ENCODE results near the gene LGALS4.
"Not testable (repeated sequence)": the region's sequence is repeated elsewhere in the genome, so short reads cannot be mapped to it uniquely, and the experiment has no call there.

Gene LGALS4

DNA sequence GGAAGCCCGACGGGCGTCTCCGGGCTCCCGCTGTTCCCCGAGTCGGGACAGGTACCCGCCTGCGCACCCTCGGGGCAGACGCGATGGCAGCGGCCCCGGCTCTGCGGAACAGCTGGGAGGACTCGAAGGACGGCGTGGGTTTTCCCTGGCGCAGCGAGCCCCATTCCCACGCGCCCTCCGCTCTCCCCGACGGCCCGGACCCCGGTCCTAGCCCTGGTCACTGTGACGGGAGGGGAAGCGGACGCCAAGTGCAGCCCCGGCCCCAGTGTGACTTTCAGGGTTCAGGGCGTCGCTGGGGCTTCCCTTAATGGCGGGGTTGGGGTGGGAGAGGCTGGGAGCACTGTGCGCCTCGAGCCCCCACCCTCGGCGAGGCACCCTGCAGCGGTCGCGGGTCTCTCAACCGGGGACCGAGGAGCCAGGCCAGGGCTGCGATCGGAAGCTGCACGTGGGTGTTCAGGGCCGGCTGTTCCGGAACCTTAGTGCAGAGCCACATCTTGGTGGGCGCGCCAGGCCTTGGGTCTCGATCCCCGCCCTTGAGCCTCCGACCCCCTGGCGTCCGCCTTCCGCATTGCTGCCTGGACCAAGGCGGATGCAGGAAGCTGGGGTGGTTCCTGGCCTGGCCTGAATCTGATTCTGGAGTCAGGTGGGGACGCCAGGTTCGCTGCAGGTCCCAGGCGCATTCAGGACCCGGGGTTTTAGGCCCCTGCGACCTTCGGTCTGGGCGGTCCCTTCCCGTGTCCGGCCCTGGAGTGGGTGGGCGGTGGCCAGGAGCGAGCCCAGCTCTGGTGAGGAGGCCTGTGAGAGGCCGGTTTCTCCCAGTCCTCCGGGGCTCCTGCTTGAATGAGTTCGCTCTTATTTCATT lies 20.3 kb downstream of the LGALS4 start:
- DNase-seq (no peak), ATAC-seq (ENCODE audit: insufficient read depth, low read depth) (no peak)
- Histone ChIP-seq H3K4me1 (ENCODE audit: insufficient read depth, low read length) (no peaks in the 10 kb centered on the region), H3K9ac (ENCODE audit: low read depth, low read length) (no peak overlapping the region), H3K4me3 (ENCODE audit: low read depth in 1 of 2, low read length in 2 of 2) (no peak overlapping the region), H3K79me2 (ENCODE audit: insufficient read depth, low read length) (no peaks in the 10 kb centered on the region), H4K20me1 (ENCODE audit: insufficient read depth, low read length) (no peaks in the 10 kb centered on the region), H3K27ac (ENCODE audit: low read length) (no peak overlapping the region), H3K9me3 (ENCODE audit: insufficient read depth, low read length, severe bottlenecking) (no peaks in the 10 kb centered on the region), H3K36me3 (ENCODE audit: insufficient read depth, low read length) (no peaks in the 10 kb centered on the region), H3K27me3 (ENCODE audit: insufficient read depth, low read length, poor library complexity) (no peaks in the 10 kb centered on the region), H3K4me2 (ENCODE audit: insufficient read depth, low read length) (no peak overlapping the region), H2AFZ (ENCODE audit: low read depth, low read length) (no peak overlapping the region)
- TF ChIP-seq EZH2 (IDR thresholded peaks at IDR 0.05; ENCODE audit: borderline replicate concordance, low read depth, low read length, severe bottlenecking) = no peak
- TF ChIP-seq, protein P1, sequence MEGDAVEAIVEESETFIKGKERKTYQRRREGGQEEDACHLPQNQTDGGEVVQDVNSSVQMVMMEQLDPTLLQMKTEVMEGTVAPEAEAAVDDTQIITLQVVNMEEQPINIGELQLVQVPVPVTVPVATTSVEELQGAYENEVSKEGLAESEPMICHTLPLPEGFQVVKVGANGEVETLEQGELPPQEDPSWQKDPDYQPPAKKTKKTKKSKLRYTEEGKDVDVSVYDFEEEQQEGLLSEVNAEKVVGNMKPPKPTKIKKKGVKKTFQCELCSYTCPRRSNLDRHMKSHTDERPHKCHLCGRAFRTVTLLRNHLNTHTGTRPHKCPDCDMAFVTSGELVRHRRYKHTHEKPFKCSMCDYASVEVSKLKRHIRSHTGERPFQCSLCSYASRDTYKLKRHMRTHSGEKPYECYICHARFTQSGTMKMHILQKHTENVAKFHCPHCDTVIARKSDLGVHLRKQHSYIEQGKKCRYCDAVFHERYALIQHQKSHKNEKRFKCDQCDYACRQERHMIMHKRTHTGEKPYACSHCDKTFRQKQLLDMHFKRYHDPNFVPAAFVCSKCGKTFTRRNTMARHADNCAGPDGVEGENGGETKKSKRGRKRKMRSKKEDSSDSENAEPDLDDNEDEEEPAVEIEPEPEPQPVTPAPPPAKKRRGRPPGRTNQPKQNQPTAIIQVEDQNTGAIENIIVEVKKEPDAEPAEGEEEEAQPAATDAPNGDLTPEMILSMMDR (IDR thresholded peaks at IDR 0.05; ENCODE audit: borderline replicate concordance, extremely low read depth, low read length, poor library complexity, severe bottlenecking) = no peak

DNA sequence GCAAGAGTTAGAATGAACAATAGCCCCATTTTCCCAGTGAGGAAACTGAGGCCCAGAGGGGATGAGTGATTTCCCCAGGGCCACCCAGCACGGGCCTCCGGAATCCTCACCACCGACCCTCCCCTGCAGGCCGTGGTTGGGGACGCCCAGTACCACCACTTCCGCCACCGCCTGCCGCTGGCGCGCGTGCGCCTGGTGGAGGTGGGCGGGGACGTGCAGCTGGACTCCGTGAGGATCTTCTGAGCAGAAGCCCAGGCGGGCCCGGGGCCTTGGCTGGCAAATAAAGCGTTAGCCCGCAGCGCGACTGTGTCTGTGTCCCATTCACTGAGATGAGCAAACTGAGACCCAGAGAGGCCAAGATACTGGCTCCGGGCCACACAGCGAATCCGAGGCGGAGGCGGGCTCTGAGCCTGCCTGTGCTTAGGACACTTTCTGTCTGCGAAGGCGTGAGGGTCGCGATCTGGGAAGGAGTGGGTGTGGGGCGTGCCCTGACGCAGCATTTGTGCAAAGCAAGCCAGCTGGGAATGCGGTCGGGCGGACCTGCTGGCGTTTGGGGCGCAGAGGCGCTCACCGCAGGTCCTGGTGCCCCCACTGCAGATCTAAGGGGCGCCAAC lies 21.2 kb downstream of the LGALS4 start:
- ATAC-seq (ENCODE audit: insufficient read depth, low read depth) = peak; percentile 82
- H2AFZ ChIP-seq (ENCODE audit: low read depth, low read length); H3K36me3 ChIP-seq (ENCODE audit: insufficient read depth, low read length): not testable (repeated sequence)

DNA sequence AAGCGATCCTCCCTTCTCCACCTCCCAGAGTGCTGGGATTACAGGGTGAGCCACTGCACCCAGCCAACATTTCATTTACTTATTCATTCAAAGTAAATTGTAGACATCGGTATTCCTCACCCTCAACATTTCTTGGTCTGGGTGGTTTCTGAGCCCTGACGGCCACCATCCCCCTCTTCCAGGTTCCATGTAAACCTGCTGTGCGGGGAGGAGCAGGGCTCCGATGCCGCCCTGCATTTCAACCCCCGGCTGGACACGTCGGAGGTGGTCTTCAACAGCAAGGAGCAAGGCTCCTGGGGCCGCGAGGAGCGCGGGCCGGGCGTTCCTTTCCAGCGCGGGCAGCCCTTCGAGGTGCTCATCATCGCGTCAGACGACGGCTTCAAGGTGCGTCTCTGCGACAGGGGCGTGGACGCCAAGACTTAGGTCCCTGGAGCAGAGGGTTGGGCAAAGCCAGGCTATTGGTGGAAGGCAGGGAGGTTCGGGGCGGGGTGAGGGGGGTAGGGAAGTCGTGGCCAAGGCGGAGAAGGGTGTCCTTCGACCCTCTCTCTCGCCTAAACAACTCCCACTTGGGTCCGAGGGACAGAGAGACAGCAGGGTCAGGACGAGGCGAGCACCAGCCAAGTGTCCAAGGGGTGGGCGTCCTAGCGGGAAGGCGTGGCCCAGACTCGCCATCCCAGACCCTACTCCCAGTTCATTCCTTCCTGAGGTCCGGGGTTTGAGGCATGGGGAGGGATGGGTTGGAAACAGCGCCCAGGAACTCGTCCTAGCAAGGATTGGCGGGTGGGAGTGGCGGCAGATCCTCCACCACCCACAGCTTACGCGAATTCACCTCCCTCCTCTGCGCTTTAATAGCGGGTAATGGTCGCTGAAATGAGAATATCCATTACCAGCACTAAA lies 22.0 kb downstream of the LGALS4 start:
- H3K4me1 ChIP-seq (ENCODE audit: insufficient read depth, low read length); H3K4me2 ChIP-seq (ENCODE audit: insufficient read depth, low read length); H3K4me3 ChIP-seq (ENCODE audit: low read depth in 1 of 2, low read length in 2 of 2); H3K9me3 ChIP-seq (ENCODE audit: insufficient read depth, low read length, severe bottlenecking); H3K9ac ChIP-seq (ENCODE audit: low read depth, low read length); ATAC-seq (ENCODE audit: insufficient read depth, low read depth); H4K20me1 ChIP-seq (ENCODE audit: insufficient read depth, low read length); H2AFZ ChIP-seq (ENCODE audit: low read depth, low read length); H3K27me3 ChIP-seq (ENCODE audit: insufficient read depth, low read length, poor library complexity); H3K79me2 ChIP-seq (ENCODE audit: insufficient read depth, low read length); H3K36me3 ChIP-seq (ENCODE audit: insufficient read depth, low read length); H3K27ac ChIP-seq (ENCODE audit: low read length); DNase-seq: not testable (repeated sequence)

More for the DNA sequence above, 21.2 kb downstream of the LGALS4 start:
- not testable (repeated sequence) for H3K27ac ChIP-seq (ENCODE audit: low read length); H3K4me3 ChIP-seq (ENCODE audit: low read depth in 1 of 2, low read length in 2 of 2); H3K4me2 ChIP-seq (ENCODE audit: insufficient read depth, low read length); H3K9ac ChIP-seq (ENCODE audit: low read depth, low read length); H4K20me1 ChIP-seq (ENCODE audit: insufficient read depth, low read length); H3K27me3 ChIP-seq (ENCODE audit: insufficient read depth, low read length, poor library complexity); H3K9me3 ChIP-seq (ENCODE audit: insufficient read depth, low read length, severe bottlenecking); H3K4me1 ChIP-seq (ENCODE audit: insufficient read depth, low read length); H3K79me2 ChIP-seq (ENCODE audit: insufficient read depth, low read length); DNase-seq

DNA sequence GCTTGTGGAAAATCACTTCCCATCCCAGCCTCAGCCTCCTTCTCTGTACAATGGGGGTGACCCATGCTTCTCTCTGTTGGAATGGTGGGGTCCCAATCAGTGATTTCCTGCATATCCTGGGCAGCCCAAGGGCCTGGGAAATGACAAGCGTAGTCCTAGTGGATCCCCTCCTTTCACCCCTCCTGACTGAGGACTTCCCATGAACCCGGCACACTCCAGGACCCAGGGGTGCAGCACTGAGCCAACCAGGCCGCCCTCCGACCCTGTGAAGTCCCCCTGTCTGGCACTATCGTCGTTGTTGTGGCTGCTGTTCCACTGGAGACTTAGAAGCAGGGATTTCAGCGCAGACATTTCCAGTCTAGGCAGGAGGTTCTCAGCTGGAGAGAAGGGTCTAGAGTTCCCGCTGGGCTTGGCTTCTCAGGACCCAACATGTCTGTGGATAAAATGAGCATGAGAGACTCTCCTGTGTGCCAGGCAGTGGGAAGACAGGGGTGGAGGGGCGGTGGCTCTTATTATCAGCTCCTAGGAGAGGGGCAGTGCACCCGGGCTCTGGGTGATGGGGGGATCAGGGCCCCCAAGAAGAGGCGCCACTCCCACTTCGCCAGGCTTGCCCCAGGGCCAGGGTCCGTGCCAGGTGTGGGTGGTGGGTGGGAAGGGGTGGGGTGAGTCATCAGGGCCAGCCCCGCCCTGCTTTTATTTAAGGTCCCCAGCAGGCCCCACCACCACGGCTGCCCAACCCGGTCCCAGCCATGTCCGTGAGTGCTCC lies 24.1 kb downstream of the LGALS4 start, which contains the start of gene LGALS7B:
Gene LGALS7B (plus strand): TSS at position 723 of the 766 bp plus-strand sequence. CDS start 27 bp downstream, at position 750.
- H3K9ac ChIP-seq (ENCODE audit: low read depth, low read length) = no peak within 1 kb of the TSS
- no peak within 1 kb of the TSS for H3K4me2 ChIP-seq (ENCODE audit: insufficient read depth, low read length)
- no peaks in the 10 kb centered on the region for H3K4me1 ChIP-seq (ENCODE audit: insufficient read depth, low read length)
- no peaks in the 10 kb centered on the region for H3K9me3 ChIP-seq (ENCODE audit: insufficient read depth, low read length, severe bottlenecking)
- TF ChIP-seq EZH2 (IDR thresholded peaks at IDR 0.05; ENCODE audit: borderline replicate concordance, low read depth, low read length, severe bottlenecking) = no peak
- TF ChIP-seq, protein P1 (IDR thresholded peaks at IDR 0.05; ENCODE audit: borderline replicate concordance, extremely low read depth, low read length, poor library complexity, severe bottlenecking) = no peak
- H4K20me1 ChIP-seq (ENCODE audit: insufficient read depth, low read length) = no peaks in the 10 kb centered on the region
- H3K27me3 ChIP-seq (ENCODE audit: insufficient read depth, low read length, poor library complexity) = no peaks in the 10 kb centered on the region
- no peak within 1 kb of the TSS for H3K4me3 ChIP-seq (ENCODE audit: low read depth in 1 of 2, low read length in 2 of 2)
- H3K79me2 ChIP-seq (ENCODE audit: insufficient read depth, low read length) = no peaks in the 10 kb centered on the region
- no peak within 1 kb of the TSS for H2AFZ ChIP-seq (ENCODE audit: low read depth, low read length)
- no peak for DNase-seq
- H3K27ac ChIP-seq (ENCODE audit: low read length) = no peak within 1 kb of the TSS
- no peaks in the 10 kb centered on the region for H3K36me3 ChIP-seq (ENCODE audit: insufficient read depth, low read length)
- ATAC-seq (ENCODE audit: insufficient read depth, low read depth) = no peak

Data from DND-41 (cell line).